ENCODE measurements around the gene SLC16A6. TPM values are rescaled to one million over a fixed set of nuclear protein-coding genes. Genes with fewer than 3 reads are reported as not detected.
"Not testable (repeated sequence)": the region's sequence is repeated elsewhere in the genome, so short reads cannot be mapped to it uniquely, and the experiment has no call there.

Gene SLC16A6
- total RNA-seq, 2 experiments from 2014 or later = 8.0 to 8.1 TPM

DNA sequence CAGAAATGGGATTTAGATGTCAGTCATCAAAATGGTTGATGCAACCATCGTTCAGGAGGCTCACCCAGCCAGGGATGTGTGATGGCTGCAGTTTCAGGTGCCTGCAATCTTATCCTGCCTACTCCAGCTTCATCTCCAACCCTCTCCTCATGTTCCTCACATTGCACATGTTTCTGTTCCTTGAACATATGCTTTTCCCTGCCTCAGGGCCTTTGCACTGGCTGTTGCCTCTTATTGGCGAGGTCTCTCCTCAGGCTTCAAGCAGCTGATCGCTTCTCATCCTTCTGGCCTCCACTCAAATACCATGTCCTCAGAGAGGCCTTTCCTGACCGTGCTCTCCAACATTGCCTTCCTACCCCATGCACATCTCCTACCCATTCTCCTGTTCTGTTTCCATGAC is 25.0 kb upstream of the SLC16A6 start:
- CTCF ChIA-PET = no interaction called here

DNA sequence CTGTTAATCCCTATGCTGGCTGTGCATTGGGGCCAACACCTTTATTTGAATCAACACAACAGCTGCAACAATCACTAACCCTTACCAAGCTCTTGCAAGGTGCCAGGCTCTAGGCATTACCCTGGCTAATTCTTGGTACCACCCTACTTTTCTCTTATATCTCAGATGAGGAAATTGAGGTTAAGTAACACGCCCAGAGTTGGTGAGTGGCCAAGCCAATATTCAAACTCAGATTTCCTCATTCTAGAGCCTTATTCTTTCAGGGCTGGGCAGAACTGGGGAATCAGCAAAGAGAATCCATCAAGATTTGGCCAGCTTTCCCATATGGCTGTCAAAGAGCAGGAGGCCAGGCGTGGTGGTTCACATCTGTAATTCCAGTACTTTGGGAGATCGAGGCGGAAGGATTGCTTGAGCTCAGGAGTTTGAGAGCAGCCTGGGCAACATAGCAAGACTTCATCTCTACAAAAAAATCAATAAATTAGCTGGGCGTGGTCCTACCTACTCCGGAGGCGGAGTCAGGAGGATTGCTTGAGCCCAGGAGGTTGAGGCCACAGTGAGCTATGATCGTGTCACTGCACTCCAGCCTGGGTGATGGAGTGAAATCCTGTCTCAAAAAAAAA is 24.1 kb upstream of the SLC16A6 start:
- ChIA-PET CTCF (no interaction called here), POLR2A (no interaction called here)

More for the DNA sequence above, 25.0 kb upstream of the SLC16A6 start:
- POLR2A ChIA-PET = interaction anchor here (0.5 kb wide), 1 partner anchor 38 kb away, joined by 3 read pairs; no protein-coding TSS in a partner anchor

DNA sequence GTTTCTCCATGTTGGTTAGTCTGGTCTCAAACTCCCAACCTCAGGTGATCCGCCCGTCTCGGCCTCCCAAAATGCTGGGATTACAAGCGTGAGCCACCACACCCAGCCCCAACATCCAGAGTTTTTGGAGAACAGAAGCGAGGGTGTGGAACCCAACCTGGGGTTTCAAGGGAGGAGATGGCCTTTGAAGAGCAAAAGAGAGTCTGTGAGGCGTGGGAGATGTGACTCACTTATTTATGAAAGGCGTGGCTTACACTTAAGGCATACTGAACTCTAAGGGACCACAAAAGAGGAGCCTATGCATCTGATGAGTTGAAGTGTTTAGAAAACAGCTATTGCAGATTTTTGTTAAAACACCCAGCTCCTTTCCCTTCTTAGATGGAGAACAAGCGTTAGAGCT is 19.2 kb upstream of the SLC16A6 start:
- POLR2A ChIA-PET = interaction anchor here (0.5 kb wide), 1 partner anchor 108 kb away, joined by 5 read pairs; no protein-coding TSS in a partner anchor
- CTCF ChIA-PET = no interaction called here

DNA sequence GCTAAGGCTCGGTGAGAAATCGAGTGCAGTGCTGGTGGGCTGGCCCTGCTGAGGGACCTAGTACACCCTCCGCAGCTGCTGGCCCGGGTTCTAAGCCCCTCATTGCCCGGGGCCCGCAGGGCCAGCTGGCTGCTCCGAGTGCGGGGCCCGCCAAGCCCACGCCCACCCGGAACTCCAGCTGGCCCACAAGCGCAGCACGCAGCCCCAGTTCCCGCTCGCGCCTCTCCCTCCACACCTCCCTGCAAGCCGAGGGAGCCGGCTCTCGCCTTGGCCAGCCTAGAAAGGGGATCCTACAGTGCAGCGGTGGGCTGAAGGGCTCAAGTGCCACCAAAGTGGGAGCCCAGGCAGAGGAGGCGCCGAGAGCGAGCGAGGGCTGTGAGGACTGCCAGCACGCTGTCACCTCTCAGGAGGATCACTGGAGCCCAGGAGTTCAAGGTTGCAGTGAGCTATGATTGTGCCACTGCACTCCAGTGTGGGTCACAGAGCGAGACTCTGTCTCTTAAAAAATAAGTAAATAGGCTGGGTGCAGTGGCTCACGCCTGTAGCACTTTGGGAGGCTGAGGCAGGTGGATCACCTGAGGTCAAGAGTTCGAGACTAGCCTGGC is 18.2 kb upstream of the SLC16A6 start:
- CTCF ChIA-PET, POLR2A ChIA-PET: not testable (repeated sequence)

DNA sequence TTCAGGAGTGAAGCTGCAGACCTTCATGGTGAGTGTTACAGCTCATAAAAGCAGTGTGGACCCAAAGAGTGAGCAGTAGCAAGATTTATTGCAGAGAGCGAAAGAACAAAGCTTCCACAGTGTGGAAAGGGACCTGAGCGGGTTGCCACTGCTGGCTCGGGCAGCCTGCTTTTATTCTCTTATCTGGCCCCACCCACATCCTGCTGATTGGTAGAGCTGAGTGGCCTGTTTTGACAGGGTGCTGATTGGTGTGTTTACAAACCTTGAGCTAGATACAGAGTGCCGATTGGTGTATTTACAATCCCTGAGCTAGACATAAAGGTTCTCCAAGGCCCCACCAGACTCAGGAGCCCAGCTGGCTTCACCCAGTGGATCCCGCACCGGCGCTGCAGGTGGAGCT is 17.6 kb upstream of the SLC16A6 start:
- POLR2A ChIA-PET, CTCF ChIA-PET: not testable (repeated sequence)

DNA sequence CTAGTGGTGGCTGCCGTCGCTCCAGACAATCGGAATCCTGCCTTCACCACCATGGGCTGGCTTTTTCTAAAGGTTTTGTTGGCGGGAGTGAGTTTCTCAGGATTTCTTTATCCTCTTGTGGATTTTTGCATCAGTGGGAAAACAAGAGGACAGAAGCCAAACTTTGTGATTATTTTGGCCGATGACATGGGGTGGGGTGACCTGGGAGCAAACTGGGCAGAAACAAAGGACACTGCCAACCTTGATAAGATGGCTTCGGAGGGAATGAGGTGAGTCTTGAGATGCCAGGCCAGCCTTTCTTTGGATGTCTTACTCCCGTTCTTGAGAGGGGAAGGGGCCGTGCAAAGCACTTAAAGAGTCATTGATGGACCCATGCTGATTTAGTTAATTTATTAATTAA is 16.5 kb upstream of the SLC16A6 start:
- CTCF ChIA-PET = interaction anchor here (0.8 kb wide), 1 partner anchor 14 kb away, joined by 4 read pairs; no protein-coding TSS in a partner anchor
- POLR2A ChIA-PET = no interaction called here

DNA sequence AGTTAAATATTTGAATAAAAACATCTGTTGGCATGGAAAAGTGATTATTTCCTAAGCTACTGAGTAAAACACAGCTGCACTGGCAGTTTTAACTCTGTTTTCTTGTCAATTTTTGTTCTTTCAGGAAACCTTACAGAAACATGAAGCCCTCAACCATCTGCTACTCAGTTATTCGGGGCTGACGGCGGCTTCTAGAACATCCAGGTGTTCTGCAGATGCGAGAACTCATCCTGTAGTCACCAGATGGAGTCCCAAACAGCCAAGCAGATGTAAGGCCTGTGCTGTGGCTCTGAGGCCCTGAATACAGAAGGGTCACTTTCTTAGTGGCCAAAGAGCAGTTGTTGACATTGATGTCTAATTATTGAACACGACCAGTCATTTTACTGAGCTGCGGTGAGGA is 15.9 kb upstream of the SLC16A6 start:
- POLR2A ChIA-PET = no interaction called here
- CTCF ChIA-PET = interaction anchor here (0.8 kb wide), 1 partner anchor 15 kb away, joined by 4 read pairs; no protein-coding TSS in a partner anchor

DNA sequence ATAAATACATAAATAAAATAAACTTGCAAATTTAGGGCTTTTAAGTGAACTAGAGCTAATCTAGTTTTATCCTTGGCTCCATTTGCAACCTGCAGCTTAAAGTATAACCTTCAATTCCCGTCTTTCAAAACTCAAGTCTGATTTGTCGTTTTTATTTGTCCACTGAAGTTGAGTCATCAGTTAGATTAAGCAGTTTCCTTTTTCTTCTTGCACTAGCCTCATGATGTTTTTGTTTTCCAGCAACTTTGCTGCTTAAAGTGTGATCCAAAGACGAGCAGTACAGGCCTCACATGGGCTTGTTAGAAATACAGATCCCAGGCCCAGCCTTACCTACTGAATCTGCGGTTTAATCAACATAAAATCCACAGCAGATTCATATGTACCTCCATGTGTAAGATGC is 14.2 kb upstream of the SLC16A6 start:
- ChIA-PET CTCF (no interaction called here), POLR2A (no interaction called here)

DNA sequence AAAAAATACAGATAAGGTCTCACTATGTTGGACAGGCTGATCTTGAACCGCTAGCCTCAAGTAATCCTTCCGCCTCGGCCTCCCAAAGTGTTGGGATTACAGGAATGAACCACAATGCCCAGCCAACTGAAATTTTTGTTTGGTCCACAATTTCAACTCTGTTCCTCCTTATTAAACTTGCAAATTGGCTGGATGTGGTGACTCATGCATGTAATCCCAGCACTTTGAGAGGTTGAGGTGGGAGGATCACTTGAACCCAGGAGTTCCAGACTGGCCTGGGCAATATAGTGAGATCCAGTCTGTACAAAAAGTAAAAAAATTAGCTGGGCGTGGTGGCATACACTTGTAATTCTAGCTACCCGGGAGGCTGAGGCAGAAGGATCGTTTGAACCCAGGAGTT is 13.8 kb upstream of the SLC16A6 start:
- ChIA-PET POLR2A (no interaction called here), CTCF (no interaction called here)

DNA sequence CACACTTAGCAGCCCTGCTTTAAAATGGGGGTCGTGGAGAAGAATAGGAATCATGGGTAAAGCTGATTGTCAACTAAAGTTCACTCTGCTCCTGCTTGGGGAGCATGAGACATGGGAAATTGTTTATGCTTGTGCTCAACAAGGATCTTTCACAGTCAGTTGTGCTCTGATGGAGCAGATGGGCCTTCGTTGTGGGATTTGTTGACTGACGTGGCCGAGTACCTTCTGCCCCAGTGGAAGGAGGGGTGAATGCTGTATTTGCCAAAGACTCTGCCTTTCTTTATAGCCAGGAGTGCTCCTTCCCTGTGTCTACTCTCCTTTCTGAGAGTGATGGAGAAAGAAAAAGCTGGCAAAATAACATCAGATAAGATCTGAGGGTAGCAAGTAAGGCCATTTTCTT is 11.7 kb upstream of the SLC16A6 start:
- POLR2A ChIA-PET = no interaction called here
- CTCF ChIA-PET = no interaction called here

DNA sequence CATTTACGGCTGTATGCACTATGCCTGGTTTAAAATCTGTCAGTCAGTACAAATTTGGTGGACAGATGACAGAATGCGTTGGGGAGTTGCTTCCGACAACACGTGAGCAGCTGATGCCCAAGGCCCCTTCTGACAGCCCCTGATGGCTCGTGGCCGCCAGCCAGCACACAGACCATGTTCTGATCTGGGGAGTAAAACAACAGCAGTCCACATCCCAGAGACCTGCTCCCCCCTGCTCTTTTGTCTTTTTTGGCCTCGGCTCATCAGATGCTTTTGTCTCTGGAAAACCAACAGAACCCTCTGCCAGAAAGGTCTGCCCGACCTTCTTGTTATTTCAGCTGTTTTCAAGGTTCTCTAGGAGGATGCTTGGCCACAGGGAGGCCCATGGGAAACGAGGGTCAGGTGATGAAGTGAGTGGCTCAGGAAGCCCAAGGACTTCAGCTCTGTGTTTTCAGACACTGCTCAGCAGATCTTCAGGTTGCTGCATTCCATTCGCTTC is 11.2 kb upstream of the SLC16A6 start:
- ChIA-PET CTCF (no interaction called here), POLR2A (no interaction called here)

DNA sequence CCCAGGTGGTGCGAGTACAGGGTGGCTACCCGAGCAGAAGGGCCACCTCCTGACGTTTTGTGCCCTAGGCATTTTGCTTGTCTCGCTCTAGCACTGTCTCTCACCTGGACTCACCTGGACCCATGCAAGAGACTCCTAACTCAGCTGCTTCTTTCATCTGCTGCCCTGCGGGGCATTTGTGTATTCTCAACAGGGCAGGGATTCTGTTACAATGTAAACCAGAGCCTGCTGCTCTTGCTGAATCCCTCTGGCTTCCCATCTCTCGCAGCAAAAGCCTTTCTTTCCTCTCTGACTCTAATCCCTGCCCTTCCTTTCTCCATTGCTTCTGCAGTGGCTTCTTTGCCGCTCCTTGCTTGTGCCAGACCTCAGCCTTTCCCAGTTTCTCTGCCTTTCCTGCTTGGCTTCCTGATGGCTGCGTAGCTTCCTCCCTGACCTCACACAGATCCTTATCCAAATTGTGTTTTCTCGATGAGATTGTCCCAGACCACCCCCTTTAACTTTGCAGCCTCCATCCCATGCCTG is 10.6 kb upstream of the SLC16A6 start:
- ChIA-PET POLR2A (interaction anchor here (0.6 kb wide), 1 partner anchor 662 kb away, joined by 5 read pairs; no protein-coding TSS in a partner anchor), CTCF (no interaction called here)

DNA sequence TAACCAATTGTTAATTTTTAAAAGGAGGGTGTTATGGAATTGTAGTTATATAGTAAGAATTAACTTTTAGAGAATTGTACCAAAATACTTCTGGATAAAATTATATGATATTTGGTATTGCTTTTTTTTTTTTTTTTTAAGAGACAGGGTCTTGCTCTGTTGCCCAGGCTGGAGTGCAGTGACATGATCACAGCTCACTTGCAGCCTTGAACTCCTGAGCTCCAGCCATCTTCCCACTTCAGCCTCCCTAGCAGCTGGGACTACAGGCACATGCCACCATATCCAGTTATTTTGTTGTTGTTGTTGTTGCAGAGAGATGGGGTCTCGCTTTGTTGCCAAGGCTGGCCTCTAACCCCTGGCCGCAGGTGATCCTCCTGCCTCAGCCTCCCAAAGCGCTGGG is 8.9 kb upstream of the SLC16A6 start:
- POLR2A ChIA-PET = no interaction called here
- CTCF ChIA-PET = interaction anchor here (0.9 kb wide), 1 partner anchor 99 kb away, joined by 3 read pairs; no protein-coding TSS in a partner anchor

DNA sequence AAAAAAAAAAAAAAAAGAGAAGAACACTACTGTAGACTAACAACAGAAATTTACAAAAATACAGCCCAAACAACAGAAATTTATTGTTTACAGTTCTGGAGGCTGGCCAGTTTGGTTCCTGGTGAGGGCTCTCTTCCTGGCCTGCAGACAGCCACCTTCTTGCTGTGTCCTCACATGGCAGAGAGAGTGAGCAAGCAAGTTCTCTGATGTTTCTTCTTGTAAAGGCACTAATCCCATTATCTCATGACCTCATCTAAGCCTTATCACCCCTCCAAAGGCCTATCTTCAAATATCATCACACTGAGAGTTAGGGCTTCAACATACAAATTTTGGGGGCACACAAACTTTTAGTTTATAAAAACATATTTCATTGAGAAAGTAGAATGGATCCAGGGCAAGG is 7.7 kb upstream of the SLC16A6 start:
- POLR2A ChIA-PET = no interaction called here

DNA sequence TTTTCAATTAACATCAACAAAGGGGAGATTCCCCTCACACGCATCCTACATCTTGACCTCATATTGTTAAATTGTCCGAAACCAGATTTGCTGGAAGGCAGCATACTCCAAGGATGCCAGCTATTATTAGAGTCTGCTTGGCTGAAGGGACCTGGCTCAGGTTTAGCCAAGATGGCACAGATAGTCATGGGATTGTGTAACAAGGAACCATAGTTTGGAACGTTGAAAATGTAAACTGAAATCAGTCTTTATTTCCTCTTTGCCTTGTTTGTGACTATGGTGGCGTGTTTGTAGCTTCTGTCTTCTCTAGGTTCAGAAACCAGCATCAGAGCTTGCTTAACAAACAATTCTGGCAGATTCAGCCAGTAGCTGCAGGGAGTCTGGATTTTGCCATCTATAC is 6.3 kb upstream of the SLC16A6 start:
- POLR2A ChIA-PET = interaction anchor here (1.2 kb wide), 1 partner anchor 58 kb away, joined by 3 read pairs; no protein-coding TSS in a partner anchor

More for the DNA sequence above, 7.7 kb upstream of the SLC16A6 start:
- CTCF ChIA-PET = interaction anchor here (0.7 kb wide), 2 partner anchors 41 to 43 kb away, joined by 3 read pairs; no protein-coding TSS in a partner anchor

DNA sequence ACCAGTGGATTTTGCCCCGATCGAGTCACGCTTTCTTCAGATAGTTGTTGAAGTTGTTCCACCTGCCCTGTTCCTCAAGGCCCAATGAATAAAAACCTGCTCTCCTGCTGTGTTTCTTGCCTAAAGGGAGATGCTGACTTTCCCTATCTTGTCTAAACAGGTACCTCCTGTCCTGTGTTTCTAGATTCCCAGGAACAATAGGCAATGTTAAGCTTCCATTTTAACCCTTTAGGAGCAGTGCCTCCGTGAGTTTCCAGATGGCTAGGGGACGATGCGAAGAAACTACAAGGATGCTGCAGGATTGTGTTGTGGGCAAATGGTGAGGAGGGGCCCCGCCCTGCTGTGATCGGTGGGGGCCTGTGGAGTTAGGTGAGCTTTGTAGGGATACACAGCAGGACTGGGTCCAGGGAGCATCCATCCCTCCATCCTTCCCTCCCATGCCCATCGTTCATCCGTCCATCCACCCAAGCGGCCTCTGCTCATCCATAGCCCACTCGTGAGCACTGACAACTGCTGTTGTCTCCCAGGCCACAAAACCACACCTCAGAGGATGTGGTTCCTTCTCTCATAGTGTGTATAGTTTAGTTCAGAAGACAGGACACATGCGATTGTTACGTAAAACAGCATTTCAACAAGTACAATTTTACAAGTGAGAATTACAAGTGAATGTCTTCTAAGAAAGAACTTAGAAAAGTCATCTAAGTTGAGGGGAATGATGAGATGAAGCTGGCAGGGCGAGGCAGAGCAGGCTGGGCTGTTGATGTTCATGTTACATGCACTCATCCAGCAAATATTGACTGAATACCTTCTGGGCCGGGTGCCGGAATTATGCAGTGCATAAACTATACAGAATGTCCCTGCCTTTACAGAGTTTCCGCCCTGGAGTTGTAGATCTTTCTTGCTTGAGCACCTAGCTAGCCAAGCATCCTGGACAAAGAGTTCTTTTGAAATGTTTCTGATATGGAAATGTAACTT is 5.6 kb upstream of the SLC16A6 start:
- ChIA-PET CTCF (interaction anchor here (1.0 kb wide), 1 partner anchor 103 kb away, joined by 3 read pairs; no protein-coding TSS in a partner anchor), POLR2A (interaction anchor here (1.2 kb wide), 1 partner anchor 59 kb away, joined by 3 read pairs; no protein-coding TSS in a partner anchor)

More for the DNA sequence above, 6.3 kb upstream of the SLC16A6 start:
- CTCF ChIA-PET = interaction anchor here (1.0 kb wide), 1 partner anchor 102 kb away, joined by 3 read pairs; no protein-coding TSS in a partner anchor

DNA sequence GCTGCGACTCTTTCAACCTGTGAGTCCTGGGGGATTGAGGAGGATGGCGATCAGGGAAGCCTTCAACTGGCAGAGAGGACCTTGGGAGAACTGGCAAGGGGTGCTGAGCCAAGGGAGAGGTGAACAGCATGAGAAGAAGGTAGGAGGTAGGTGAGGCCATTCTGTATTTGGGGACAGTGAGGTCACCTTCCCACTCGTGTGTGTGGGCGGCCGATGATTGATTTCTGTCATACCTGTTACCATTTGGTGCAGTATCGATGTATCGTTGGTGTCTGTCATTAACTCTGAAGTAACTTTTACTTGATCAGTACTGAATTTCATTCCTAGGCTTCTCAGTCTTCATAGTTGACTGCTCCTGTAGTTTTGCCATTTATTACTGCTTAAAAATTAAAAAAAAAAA is 4.2 kb upstream of the SLC16A6 start:
- ChIA-PET POLR2A (no interaction called here), CTCF (no interaction called here)

DNA sequence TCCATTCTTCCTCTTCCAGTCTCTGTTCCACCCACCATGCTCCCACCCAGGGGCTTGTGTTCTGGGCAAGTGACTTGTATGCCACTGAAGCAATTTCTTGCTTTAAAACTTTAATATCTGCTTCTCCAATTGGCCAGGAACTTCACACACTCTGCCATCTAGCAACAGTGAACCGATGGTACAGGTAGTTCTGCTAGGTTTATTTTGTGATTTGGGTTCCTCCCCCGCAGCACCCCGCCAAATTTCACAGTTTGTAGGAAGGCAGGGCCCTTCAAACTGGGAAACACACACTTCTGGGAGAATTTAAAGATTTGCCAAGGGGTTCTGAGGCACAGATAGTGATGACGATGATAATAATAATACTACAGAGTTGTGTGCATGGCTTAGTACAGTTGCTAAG is 3.7 kb upstream of the SLC16A6 start:
- POLR2A ChIA-PET = interaction anchor here (1.2 kb wide), 1 partner anchor 47 kb away, joined by 3 read pairs; the partner anchor contains the start of gene AMZ2
- CTCF ChIA-PET = interaction anchor here (1.0 kb wide), 1 partner anchor 141 kb away, joined by 3 read pairs; no protein-coding TSS in a partner anchor

DNA sequence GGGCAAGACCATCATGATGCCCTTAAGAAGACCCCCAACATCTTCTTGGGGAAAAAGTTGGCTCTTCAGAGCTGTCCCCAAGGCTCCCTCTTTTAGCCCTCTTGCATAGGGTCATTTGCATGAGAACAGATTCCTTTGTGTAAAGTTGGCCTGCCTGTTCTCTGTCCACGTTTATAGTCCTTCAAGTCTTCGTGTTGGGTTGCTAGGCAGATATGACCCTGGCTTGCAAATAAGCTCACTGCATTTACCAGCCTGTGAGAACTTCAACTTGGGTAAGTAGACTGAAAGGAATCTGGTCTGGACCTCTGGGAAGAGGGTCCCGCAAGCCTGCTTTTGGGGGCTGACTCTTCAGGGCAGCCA is 3.2 kb upstream of the SLC16A6 start:
- ChIA-PET CTCF (interaction anchor here (1.0 kb wide), 1 partner anchor 142 kb away, joined by 3 read pairs; no protein-coding TSS in a partner anchor), POLR2A (interaction anchor here (1.2 kb wide), 1 partner anchor 46 kb away, joined by 3 read pairs; the partner anchor contains the start of gene AMZ2)

All from activated CD8-positive, alpha-beta memory T cell treated with anti-CD3 and anti-CD28 coated beads for 36 hours (primary cell).